Upper lobe of left lung (tissue), 4 donors: ENCODE measurements around the gene CDKN2AIPNL.

Experiments
- POLR2AphosphoS5 ChIP-seq, 2 donors: sonication (generic); formaldehyde crosslinking; IDR thresholded peaks; one replicate each; pipeline ENCODE4 v1.5.1; 2017; ENCODE audit warnings: antibody characterized with exemption in 2 of 2
- TF ChIP-seq, protein P1 (sequence below), 6 experiments: fragments of 450-650 bp in 4 of 6; fragments of 200-600 bp in 2 of 6; sonication (generic) in 2 of 6; IDR thresholded peaks; one replicate each; pipeline ENCODE4 v1.5.1; 2016 to 2019; ENCODE audit warnings: antibody characterized with exemption in 6 of 6

DNA sequence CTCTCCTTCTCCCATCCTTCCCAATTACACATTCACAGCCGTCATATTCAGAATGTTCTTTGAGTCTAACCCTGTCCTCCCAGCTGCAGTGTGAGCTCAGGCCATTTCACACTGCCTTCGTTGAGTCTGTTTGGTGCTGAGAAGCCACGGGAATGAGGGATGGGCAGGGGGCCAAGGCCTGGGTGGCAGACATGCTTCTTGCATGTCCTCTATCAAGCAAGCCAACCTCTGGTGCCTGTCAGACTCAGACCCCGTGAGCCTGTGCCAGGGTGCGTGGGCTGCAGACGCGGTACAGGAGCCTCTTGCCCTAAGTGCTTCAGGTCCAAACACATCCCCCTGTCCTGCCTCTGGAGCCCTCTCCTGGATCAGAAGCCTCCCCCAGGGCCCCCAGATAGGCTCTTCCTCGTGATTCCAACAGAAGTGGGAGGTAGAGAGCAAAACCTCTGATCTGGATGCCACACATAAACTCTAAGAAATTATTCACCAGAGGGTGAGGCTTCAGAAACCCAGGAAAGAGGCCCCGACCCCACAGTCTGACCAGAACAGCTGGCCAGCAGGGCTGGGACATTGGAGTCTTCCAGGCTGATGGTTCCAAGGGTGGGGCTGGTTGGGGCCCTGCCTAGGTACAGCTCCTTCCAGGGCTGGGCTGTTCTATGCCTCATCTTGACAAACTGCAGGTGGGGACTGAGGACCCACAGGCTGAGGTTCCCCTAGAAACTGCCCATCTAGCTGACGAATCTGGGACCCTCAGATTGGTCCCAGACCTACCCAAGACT is 46.7 kb upstream of the CDKN2AIPNL start:
- no peak for TF ChIP-seq POLR2AphosphoS5 (IDR thresholded peaks at IDR 0.05)
- TF ChIP-seq, protein P1, sequence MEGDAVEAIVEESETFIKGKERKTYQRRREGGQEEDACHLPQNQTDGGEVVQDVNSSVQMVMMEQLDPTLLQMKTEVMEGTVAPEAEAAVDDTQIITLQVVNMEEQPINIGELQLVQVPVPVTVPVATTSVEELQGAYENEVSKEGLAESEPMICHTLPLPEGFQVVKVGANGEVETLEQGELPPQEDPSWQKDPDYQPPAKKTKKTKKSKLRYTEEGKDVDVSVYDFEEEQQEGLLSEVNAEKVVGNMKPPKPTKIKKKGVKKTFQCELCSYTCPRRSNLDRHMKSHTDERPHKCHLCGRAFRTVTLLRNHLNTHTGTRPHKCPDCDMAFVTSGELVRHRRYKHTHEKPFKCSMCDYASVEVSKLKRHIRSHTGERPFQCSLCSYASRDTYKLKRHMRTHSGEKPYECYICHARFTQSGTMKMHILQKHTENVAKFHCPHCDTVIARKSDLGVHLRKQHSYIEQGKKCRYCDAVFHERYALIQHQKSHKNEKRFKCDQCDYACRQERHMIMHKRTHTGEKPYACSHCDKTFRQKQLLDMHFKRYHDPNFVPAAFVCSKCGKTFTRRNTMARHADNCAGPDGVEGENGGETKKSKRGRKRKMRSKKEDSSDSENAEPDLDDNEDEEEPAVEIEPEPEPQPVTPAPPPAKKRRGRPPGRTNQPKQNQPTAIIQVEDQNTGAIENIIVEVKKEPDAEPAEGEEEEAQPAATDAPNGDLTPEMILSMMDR (IDR thresholded peaks at IDR 0.05), result no peak
